HT1080 (cell line): ENCODE data around the gene GRHL3. TPM values are rescaled to one million over a fixed set of nuclear protein-coding genes. Genes with fewer than 3 reads are reported as not detected.

ENCODE experiments used
- DNase-seq: peaks from one replicate; pipeline ENCODE4 v3.0.0-alpha.2; 2015; ENCODE audit warnings: low read depth
- total RNA-seq: library from RNA; depleted of rRNA; stranded (reverse); fragments of >200 nt; shearing (Covaris generic); gene quantifications from 2 replicates; pipeline ENCODE4 v1.2.3, GENCODE V29; 2014

Gene GRHL3
- total RNA-seq, 1 experiment from 2014 or later: 0.03 TPM

DNA sequence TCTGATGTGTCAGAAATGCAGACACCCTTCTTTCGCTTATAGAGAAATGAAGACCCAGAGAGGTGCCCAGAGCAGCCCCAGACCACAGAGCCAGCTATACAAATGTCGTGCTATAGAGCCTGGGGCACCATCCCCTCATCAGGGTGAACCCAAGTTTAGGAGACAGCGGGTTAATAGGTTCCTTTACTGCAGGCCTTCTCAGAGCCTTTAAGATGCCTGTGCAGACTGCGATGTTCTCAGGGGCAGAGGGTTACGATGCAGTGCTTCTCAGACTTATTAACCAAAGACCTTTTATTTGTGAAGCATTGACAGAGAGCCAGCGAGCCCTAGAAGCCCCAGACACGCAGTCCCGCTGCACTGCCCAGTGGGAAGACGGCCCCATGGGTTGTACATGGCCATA lies 47.5 kb downstream of the GRHL3 start:
- no peak for DNase-seq

DNA sequence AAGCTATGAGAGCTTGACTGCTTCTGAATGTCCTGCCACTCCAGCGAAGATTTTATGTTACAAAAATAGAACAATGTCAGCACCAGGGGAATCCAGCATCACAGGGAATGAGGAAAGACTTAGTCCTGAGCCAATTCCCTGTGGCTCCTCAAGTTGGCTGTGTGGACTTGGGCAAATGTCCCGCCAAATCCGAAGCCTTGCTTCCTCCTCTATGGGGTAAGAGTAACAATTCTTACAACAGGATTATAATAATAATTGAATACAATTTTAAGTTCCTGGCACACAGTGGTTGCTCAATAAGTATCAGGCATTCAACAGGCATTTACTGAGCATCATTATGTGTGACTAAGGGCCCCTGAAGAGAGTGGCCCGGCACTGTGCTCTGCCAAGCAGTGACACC lies 50.0 kb downstream of the GRHL3 start:
- DNase-seq: no peak

DNA sequence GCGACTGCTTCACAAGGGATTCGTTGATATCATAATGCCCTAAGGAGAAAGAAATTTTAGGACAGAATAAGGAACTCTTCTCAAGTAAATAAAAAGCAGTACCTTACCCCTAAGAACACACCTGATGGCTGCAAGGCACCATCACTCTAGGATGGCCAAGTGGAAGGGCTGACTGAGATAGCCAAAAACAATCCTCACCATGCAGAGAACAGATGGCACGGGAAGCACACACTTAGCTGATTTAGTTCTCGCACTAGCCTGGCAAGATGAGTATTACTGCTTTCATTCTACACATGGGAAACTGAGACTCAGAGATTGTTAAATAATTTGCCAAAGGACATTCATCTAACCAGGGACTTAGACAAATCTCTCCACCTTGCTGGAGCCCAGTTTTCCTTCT lies 50.6 kb downstream of the GRHL3 start:
- no peak for DNase-seq

DNA sequence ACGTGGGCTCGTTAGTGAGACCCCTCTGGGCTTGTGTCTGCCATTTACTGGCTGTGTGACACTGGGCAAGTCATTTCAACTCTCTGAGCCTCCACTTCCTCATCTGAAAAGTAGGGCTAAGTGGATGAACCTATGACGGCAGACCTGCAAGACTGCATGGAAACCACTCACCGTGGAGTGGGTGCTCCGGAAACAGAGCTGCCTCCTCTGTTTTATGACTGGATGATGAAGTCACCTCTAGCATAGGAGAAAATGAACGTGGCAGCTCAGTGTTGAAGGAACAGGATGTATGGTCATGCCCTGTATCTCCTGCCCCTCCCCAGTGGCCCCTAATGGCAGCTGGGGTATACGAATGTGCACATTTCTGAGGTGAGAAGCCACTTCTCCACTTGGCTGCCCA lies 53.9 kb downstream of the GRHL3 start:
- no peak for DNase-seq

GRCh38 chr1:24373710-24374109 lies 54.6 kb downstream of the GRHL3 start:
- DNase-seq: no peak

DNA sequence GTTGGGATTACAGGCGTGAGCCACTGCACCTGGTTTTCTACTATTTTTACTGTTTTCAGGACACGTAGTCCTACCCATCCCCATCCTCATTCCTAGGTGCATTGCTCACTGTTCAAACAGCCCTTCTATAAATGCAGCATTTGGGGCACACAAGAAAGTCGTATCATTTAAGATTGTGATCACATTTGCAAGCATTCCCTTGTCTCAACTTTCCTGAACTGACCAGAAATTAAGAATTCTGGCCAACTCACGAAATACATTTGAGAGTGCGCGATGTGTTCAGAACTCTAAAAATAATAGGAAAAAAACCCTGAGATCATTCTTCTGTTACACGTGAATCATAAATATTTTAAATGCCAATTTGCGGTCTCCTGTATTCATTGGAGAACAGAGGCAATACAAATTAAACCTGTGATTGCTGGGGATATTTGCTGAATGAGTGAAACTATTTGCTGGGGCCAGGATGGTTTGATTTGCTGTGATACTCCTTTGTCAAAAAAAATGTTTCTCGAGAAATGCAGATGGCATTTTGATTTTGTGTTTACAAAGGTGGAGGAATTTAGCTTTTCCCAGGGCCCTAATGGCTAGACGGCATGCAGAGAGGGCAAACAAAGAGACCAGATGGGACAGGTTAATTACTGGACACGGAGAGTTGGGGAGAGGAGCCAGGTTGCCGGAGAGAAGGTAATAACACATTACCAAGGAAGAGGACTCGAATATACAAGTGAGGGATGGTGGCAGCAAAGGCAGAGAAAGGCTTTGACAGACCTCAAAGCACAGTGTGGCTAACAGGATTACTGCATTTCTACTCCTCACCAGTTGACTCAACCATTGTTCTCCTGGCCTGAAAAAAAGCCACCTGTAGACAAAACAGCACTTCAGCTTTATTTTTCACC lies 56.0 kb downstream of the GRHL3 start:
- DNase-seq: peak; percentile 55

- no peak for DNase-seq
These were observed 60.7 kb downstream of the GRHL3 start for GRCh38 chr1:24379733-24380315.

- DNase-seq: no peak
These were observed 61.4 kb downstream of the GRHL3 start for GRCh38 chr1:24380508-24380907.

GRCh38 chr1:24381256-24381655 lies 62.1 kb downstream of the GRHL3 start:
- no peak for DNase-seq

DNA sequence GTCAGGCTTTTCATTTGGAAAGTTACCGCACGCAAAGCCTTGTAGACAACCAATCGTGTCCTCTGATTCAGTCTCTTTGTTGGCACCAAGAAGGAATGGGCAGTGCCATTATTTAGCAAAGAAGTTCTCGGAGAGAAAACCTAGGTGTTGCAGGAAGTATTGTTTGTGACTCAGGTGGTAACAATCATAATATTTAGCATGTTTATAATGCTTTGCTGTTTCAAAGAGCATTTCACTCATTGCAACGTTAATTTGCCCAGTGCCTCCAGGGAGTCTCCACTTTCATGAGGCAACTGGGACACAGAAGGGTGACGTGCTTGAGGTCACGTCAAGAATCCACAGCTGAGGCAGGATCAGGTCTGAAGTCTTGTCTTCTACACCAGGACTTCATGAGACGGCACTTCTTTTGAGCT lies 63.0 kb downstream of the GRHL3 start:
- DNase-seq: no peak

GRCh38 chr1:24383381-24383940 lies 64.3 kb downstream of the GRHL3 start:
- DNase-seq: no peak

GRCh38 chr1:24384251-24385090 lies 65.3 kb downstream of the GRHL3 start:
- peak; percentile 80 for DNase-seq

DNA sequence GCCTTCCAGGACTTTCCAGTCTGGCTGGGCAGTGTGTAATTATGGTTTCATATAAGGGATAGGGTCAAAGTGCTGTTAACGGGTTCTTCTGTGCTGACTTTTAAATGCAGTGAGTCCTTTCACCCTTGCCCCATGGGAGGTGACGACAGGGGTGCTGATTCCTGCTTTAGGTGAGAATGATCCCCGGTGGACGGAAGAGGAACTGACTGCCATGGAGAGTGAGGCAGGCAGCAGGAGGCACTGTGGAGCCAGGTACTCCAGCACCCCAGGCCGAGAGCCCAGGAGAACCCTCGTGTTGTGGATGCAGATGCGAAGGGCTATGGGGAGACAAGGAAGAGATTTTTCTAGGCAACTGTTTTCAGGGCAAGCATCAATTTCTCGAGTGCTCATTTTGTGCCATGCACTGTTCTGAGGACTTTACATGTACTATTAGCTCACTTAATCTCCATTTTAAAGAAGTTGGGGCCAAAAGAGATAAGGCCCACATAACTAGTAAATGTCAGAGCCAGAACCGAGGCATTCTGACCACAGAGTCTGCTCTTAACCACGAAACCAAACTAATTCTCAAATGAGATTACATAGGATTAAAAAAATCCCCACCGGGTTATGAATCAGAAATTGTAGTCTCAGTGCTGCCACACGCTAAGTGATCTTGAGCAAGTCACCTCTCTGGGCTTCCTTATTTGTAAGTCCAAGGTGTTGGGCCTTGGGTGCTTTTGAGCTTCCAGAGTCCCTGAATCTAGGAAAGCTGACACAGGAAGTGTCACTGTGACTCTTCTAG lies 66.2 kb downstream of the GRHL3 start:
- peak; percentile 24 for DNase-seq

DNA sequence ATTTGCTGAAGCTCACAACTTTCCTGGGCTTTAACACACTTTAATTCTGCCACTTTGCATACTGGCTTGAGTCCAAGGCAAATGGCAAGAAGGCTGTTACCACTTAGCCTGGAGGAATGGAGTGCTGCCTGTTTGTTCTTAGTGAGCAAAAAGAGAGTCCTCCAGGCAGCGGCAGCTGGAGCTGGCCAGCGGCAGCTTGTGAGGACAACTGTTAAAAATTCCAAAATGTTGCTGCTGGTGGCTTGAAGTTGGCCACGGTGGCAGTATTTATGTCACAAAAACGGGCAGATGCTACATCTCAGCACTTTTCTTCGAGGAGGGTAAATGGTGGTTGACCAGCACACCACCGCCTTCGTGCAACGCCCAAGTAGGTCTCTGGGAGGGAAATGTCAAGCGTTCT lies 67.1 kb downstream of the GRHL3 start:
- DNase-seq: no peak

GRCh38 chr1:24386931-24387330 lies 67.8 kb downstream of the GRHL3 start:
- no peak for DNase-seq

GRCh38 chr1:24387636-24388175 lies 68.5 kb downstream of the GRHL3 start:
- no peak for DNase-seq

DNA sequence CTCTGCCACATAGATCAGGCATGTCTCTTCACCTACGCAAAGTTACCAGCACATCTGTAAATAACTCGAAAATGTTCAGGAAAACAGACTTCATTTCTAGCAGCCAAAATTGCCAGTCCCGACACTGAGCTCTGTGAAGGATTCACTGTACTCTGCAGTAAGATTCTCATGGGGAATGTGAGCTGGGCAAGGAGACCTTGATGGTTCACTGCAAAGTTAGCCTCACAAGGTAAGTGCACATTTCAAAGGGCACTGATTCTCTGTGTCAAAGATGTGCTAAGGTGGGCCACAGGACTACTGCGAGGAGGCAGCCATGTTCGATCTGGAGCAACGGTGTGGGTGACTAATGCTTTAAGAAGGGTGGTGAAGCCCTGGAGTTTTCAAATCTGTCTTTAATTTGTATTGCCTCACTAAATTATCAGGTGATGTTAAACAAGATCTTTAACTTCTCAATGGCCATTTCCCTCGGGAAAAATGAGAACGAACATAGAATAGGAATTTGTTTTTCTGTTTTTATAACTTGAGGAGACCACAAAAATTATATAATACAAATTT lies 69.3 kb downstream of the GRHL3 start:
- DNase-seq: no peak

GRCh38 chr1:24389231-24389678 lies 70.1 kb downstream of the GRHL3 start:
- DNase-seq: no peak

DNA sequence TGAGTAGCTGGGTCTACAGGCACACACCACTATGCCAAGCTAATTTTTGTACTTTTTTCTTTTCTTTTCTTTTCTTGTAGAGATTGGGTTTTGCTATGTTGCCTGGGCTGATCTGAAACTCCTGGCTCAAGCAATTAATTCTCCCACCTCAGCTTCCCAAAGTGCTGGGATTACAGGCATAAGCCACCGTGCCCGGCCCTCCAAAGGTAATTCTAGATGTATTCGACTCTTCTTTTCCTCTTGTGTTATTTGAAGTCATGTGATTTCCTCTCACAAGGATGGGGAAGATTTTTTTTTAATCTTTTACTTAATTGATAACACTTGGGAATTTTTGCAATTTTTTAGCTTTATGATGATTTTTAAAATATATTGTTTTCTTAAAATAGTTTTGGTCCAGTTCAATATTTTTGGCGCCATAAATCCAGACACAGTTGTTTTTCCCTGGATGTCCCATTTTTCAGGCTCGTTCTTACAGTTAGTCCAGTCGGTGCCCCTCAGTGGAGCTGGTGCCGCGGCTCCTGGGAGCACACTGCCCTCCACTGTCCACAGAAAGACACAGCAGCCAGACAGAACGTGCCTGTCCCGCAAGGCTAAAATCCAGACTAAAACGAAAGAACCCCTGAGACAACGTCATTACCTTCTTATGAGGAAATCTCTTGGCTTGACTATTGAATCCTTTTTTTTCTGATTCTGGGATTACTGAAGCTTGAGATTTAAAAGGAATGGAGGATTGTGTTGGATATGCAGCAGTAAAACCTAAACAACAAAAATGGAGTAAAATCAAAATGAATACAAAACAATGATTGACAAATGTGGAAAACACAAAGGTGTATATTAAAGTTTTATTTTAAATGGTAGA lies 72.0 kb downstream of the GRHL3 start:
- DNase-seq: peak; percentile 76
